GM18858 (cell line): Measurements from ENCODE around the gene USP32.
"Not testable (repeated sequence)": the region's sequence is repeated elsewhere in the genome, so short reads cannot be mapped to it uniquely, and the experiment has no call there.

Experiments used
- ATAC-seq: cut with Tn5 transposase; IDR thresholded peaks from one replicate; pipeline ENCODE4 v1.9.1; 2021; ENCODE audit not compliant: unreplicated experiment

Gene USP32

DNA sequence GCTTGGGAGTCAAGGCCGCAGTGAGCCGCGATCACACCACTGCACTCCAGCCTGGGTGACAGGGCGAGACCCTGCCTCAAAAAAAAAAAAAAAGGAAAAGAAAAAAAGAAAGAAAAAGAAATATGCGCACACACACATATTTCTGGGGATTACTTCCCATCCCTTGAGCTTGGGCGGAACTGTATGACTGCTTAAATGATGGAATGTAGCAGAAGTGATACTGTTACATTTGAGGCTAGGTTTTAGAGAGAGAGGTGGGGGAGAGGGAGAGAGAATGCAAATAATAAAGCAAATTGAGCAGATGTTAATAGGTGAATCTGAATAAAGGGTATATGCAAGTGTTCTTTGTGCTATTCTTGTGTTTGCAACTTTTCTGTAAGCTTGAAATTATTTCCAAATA is 12.0 kb upstream of the USP32 start:
- no peak for ATAC-seq

DNA sequence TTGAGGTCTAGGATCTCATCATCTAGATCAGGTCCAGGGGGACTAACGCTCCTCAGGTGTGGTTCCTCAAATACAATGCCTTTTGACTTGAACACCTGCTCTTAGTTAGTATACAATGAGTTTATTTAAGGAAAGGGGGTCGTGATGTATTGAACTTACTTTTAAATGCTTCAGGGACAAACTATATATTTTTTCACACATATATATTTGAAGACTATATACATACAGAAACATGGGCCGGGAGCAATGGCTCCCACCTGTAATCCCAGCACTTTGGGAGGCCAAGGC is 11.5 kb upstream of the USP32 start:
- no peak for ATAC-seq

DNA sequence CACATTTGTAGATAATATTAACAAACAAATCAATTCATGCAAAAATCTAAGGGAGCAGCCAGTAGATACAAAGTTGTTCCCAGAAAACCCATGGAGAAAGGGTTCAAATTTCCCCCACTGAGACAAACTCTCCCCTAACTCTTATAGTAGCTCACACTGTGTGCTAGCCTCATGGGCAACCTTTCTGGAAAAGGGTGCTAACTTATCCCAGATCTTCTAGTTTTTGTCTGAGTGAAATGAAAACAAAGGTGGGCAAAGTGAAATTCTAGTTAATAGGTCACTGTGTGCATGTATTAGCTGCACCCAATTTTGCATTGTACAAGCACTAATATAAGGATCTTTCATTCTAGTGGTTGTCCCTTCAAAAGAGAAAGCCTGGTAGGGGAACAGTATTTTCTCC is 9.9 kb upstream of the USP32 start:
- ATAC-seq: no peak

DNA sequence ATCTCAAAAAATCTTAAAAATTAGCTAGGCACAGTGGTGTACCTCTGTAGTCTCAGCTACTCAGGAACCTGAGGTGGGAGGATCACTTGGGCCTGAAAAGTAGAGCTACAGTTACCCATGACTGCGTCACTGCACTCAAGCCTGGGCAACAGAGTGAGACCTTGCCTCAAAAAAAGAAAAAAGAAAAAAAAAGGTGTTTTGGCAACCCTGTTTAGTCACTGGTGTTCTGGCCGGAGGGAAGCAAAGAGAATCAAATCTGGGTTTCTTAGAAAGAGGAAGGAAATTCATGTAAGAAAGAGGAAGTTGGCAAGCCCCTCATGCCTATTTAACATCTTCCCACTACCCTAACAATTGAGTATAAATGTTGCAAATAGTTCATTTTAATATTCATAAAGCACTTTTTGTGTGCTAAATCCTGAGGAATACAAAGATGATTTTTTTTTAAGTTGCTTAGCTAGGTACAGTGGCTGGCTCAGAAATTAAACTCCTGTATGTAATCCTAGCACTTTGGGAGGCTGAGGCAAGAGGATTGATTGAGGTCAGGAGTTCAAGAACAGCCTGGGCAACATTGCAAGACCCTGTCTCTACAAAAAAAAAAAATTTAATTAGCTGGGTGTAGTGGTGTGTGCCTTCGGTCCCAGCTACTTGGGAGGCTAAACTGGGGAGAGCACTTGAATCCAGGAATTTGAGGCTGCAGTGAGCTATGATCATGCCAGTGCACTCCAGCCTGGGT is 6.5 kb upstream of the USP32 start:
- ATAC-seq: peak; percentile 75

DNA sequence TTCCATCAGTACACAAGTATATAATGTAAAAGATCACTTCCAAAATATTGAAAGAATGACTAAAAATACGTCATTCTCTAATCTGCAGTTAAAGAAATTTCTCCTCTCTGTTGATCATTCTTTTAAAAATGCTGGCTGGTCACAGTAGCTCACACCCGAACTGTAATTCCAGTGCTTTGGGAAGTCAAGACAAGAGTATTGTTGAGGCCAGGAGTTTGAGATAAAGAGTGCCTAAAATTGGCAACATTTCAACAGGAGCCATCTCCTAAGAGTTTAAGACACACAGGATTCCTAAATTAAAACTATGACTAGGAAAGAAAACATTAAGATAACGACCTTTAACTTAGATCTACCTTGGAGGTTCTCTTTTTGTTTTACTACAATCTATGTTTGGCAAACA is 4.5 kb upstream of the USP32 start:
- no peak for ATAC-seq

DNA sequence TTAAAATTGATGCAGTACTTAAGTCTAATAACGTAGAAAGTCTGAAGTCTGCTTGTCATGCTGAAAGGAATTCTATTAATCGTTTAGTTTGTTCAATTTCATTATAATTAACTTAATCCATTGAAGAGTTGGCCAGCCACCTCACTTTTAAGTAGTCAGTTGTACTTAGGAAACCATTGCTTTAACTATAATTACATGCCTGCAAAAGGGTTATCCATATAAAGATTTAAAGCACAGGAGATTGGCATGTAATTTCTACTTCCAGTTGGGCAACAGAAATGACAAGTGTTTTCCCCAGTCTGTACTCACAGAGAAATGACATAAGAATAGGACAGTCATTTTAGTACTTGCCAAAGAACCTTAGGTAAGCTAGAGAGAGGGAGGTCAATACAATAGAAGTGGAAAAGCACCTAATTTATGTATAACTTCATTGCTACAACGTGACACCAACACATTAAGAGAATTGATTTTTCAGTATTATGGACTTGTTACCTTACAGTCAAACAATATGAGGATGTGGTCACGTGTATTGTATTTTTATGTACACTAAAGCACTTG is 3.7 kb upstream of the USP32 start:
- ATAC-seq: no peak

DNA sequence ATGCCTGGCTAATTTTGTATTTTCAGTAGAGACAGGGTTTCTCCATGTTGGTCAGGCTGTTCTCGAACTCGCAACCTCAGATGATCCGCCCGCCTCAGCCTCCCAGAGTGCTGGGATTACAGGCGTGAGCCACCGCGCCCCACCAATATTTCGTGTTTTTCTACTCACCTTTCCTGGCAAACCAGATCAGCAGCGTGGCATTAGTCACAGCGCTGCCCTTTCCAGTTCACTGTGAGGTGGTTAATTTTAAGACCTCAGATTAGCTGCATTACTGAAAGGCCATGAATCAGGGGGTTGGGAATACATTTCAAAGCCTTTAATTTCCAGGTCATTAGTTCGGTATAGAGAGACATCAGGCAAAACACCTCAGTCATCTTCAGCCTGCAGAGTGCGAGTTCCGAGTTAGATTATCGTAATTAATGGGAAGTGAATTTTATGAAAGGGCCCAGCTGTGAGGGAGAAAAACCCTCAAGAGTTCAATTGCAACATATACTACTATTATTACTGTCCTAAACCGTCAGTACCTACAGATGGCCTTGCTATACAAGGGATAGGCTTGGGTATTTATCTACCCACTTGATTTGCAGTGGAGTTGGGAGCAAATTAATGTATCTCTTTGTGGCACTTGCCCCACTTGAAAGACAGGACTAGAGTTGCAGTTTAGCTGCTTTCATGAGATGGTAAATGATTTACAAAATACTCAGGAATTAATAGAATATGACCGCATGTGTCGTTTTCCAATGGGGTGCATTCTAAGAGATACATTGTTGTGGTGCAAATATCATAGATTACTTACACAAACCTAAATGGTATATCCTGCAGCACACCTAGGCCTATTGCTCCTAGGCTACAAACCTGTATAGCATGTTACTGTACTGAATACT is 2.1 kb upstream of the USP32 start:
- no peak for ATAC-seq

DNA sequence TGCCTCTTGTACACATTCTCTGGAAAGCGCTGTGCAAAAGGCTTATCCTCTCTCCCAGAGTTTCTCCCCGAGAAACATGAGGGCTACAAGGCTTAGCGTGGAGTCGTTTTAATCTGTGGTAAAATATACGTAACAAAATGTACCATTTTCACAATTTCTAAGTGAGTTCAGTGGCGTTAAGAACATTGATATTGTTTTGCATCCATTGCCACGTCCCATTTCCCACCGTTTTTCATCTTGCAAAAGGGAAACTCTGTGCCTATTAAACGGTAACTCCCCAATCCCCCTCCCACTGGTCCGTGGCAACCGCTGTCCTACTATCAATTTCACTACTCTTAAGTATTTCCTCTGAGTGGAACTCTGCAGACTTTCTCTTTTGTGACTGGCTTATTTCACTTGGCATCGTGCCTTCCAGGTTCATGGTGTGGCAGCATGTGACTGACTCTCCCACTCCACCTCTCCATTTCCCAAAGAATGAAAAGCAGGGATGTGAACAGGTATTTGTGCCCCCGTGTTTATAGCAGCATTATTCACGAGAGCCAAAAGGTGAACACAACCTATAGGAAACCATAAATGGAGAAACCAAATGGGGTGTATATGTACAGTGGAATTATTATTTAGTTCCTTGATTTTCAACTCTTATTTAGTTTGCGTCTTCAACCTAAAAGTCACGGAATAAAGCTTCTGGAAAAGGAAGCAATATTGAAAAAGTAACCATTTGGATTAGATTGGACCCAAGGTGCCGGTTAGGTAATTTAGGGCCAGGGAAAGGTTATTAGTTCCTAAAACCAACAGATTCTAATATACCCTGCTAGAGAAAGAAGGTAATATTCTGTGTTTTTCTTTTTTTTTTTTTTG is 1.1 kb upstream of the USP32 start:
- no peak for ATAC-seq

DNA sequence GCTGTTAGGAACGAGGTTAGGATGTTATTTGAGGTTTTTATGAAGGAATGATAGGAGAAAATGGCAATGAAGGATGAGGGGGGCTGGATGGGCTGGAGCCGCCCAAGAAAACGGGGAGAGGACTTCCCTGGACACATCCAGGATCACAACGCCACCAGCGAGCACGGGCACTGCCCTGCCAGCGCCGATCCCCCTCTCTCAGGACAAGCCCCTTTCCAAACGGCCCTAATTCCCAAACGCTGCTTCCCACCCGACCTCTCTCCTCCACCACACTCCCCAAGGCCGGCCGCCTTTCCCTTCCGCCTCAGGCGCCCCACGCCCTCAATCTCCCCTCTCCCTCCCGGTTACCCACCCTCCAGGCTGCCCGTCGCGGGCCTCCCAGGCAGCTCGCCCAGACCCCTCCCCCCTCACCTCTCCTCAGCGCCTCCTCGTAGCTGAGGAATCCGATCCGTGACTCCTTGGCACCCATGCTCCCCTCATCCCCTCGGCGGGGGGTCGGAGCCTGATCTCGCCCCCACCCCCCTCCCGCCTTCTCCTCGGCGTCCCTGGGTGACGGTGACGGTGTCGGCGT is 377 bp downstream of the USP32 start:
- peak; percentile 2 for ATAC-seq

DNA sequence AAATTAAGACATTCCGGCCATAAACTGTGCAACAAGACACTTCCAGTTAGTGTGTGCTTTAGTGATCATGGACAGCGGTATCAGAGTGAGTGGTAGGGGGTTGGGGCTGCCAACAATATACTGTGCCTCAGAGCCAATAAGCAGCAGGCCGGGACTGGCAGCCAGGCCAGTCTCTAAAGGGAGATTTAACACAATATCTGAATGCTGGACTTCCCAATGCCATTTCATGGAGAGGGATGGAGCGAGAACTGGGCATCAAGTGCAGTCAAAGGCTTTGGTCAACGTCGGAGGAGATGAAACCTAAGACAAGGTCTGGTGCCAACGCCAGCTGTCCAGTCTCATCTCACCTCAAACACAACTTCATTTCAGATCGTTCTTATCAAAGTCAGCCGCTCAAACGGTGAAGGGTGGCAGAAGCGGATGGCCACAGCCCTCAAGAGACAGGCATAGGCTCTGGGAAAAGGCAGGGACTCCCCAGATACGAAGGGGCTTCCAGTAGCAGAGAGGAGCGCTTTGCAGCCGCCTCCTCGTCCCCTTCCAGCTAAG is 935 bp downstream of the USP32 start:
- no peak for ATAC-seq

DNA sequence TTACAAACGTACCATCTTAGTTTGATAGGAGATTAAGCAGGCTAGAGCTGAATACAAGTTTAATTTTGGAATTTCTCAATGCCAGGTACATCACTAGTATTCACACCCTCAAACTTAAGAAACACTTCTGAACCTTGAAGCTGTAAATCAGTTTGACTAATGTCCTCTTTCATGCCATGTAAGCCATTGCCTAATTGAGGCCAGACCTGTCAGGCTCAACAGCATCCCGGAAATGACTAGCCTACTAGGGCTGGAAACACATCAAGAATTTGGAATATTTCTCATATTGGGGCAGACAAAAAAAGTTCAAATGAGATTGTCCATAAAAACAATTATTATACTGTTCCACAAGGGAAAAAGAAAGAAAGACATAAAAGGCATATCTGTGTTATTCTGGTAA is 1.7 kb downstream of the USP32 start:
- no peak for ATAC-seq

DNA sequence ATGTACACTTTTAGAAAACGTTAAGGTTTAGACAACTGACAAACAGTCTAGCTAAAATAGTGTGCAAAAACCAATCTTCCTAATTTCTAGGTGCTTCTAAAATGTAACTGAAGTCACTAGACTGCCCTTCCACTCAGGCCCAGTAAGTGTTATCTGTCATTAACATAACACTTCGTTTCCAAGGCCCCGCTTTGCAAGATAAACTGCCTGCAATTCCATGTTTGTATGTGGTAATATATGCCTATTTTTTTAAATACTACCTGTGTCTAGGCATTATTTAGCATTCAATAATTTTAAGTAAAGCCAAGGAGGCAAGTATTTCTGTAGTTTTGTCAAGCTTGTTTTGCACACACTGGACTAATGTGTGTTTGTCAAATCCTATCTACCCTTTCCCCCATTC is 3.2 kb downstream of the USP32 start:
- no peak for ATAC-seq

DNA sequence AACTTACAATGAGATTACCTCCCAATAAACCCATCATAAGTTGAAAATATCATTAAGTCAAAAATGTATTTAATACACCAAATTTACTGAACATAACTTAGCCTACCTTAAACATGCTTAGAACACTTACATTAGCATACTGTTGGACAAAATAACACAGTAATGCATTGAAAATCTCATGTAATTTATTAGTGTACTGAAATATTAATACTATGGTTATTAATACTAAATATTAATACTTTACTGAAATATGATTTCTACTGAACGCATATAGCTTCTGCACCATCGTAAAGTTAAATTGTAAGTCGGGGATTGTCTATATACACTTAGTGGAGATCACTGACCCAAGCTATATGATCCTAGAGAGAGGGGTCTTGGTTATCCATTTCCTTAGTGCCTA is 4.3 kb downstream of the USP32 start:
- ATAC-seq: no peak

DNA sequence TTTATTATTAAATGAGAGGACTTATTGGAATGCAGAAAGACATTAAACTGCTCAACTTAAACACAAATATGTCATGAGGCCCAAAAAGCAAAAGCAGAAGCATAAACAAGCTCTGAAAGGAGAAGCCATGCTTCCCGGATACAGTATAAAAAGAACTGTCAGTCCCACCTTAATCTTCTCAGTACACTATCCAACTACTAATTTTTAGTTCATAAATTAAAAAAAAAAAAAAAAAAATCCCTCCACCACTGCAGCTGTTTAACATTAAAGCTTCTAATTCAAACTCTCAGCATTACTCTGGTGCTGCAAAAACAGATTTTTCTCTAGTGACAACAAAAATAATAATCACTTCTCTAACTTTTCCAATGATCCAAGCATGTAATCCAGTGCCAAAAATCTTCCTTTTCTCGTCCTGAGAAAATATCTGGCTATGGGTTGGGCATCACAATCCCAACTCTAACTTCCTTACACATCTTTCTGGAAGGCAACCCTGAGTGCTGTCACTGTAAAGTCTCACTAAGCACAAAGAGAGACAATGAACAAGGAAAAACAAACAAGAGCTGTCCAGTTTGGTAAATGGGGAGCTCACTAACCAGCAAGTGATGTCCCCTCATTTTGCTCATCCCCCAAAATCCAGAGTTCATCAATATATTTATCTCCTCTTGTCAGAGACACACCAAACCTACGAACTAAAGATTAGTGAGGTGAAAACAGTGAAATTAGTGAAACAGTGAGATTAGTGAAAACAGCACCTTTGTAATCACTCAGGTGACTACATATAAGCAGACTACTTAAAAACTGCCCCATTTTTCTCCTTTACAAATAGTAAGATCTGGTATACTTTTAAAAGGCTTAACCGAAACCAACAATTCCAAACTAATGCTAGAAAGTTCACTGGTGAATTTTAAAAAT is 5.5 kb downstream of the USP32 start:
- no peak for ATAC-seq

DNA sequence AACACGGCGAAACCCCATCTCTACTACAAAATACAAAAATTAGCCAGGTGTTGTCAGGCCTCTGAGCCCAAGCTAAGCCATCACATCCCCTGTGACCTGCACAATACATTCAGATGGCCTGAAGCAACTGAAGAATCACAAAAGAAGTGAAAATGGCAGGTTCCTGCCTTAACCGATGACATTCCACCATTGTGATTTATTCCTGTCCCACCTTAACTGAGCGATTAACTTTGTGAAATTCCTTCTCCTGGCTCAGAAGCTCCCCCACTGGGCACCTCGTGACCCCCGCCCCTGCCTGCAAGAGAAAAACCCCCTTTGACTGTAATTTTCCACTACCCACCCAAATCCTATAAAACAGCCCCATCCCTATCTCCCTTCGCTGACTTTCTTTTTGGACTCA is 7.0 kb downstream of the USP32 start:
- ATAC-seq: not testable (repeated sequence)

DNA sequence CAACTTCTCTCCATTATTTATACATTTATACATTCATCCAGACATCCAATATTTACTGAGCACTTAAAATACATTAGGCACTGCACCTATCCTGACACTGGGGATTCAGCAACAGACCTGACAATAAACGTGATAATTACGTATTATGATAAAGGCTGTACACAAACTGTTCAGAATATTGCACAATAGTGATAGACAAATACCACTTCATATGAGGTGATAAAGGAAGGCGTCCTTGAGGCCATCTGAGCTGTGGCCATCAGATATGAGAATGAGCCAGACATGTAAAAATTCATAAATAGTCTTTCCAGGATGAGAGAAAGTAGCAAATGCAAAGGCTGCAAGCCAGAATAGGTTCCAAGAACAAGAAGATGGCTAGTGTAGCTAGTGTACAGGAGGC is 8.6 kb downstream of the USP32 start:
- ATAC-seq: no peak

DNA sequence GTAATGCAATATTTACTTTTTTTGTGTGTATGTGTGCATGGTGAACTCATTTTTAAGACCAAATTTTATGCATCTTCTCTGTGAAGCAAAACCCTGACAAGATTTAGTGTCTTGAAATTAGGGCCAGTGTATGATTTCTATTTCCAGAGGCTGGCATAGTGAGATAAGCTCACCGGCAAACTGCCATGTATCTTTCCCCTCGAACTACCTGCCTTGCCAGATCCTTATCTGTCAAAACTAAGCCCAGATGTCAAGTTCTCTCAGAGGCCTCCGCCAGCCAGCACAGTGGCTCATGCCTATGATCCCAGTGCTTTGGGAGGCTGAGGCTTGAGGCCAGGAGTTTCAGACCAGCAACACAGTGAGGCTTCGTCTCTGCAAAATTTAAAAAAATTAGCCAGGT is 10.0 kb downstream of the USP32 start:
- no peak for ATAC-seq

DNA sequence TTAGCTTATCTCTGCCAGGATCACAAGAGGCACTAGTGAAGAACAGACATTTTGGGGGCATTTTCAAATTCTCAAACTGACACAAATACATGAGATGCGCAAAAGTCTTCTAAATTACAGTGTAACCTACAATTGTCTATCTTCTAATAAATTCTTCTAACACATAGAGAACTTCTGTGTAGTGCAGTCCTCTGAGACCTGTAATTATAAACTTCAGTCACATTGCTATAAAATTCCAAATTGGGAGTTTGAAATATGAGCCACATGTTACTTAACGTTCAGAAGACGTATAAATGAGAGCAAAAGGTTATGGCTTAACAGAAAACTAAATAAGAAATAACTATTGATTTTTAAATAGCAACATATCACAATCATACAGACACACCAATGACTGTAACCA is 12.5 kb downstream of the USP32 start:
- ATAC-seq: not testable (repeated sequence)

DNA sequence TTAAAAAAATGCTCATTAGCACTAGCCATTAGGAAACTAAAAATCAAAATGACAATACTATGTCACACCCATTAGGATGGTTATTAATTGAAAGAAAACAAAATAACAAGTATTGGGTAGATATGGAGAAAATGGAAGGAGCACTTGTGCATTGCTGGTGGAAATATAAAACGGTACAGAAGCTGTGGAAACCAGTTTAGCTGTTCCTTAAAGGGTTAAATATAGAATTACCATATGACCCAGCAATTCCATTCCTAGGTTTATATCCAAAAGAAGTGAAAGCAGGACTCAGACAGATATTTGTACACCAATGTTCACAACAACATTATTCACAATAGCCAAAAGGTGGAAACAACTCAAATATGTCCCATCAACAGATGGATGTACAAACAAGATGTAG is 13.7 kb downstream of the USP32 start:
- ATAC-seq: not testable (repeated sequence)
